ENCODE measurements around the gene RASSF5. TPM values are rescaled to one million over a fixed set of nuclear protein-coding genes. Genes with fewer than 3 reads are reported as not detected.

The RASSF5 gene
- total and polyA plus RNA-seq, 9 of the 15 experiments (the other 6 are each of a cell fraction or from before 2014, with no cell fraction given) = 6.1 to 41.0 (median 25.2) TPM

- TF ChIP-seq, protein P1, sequence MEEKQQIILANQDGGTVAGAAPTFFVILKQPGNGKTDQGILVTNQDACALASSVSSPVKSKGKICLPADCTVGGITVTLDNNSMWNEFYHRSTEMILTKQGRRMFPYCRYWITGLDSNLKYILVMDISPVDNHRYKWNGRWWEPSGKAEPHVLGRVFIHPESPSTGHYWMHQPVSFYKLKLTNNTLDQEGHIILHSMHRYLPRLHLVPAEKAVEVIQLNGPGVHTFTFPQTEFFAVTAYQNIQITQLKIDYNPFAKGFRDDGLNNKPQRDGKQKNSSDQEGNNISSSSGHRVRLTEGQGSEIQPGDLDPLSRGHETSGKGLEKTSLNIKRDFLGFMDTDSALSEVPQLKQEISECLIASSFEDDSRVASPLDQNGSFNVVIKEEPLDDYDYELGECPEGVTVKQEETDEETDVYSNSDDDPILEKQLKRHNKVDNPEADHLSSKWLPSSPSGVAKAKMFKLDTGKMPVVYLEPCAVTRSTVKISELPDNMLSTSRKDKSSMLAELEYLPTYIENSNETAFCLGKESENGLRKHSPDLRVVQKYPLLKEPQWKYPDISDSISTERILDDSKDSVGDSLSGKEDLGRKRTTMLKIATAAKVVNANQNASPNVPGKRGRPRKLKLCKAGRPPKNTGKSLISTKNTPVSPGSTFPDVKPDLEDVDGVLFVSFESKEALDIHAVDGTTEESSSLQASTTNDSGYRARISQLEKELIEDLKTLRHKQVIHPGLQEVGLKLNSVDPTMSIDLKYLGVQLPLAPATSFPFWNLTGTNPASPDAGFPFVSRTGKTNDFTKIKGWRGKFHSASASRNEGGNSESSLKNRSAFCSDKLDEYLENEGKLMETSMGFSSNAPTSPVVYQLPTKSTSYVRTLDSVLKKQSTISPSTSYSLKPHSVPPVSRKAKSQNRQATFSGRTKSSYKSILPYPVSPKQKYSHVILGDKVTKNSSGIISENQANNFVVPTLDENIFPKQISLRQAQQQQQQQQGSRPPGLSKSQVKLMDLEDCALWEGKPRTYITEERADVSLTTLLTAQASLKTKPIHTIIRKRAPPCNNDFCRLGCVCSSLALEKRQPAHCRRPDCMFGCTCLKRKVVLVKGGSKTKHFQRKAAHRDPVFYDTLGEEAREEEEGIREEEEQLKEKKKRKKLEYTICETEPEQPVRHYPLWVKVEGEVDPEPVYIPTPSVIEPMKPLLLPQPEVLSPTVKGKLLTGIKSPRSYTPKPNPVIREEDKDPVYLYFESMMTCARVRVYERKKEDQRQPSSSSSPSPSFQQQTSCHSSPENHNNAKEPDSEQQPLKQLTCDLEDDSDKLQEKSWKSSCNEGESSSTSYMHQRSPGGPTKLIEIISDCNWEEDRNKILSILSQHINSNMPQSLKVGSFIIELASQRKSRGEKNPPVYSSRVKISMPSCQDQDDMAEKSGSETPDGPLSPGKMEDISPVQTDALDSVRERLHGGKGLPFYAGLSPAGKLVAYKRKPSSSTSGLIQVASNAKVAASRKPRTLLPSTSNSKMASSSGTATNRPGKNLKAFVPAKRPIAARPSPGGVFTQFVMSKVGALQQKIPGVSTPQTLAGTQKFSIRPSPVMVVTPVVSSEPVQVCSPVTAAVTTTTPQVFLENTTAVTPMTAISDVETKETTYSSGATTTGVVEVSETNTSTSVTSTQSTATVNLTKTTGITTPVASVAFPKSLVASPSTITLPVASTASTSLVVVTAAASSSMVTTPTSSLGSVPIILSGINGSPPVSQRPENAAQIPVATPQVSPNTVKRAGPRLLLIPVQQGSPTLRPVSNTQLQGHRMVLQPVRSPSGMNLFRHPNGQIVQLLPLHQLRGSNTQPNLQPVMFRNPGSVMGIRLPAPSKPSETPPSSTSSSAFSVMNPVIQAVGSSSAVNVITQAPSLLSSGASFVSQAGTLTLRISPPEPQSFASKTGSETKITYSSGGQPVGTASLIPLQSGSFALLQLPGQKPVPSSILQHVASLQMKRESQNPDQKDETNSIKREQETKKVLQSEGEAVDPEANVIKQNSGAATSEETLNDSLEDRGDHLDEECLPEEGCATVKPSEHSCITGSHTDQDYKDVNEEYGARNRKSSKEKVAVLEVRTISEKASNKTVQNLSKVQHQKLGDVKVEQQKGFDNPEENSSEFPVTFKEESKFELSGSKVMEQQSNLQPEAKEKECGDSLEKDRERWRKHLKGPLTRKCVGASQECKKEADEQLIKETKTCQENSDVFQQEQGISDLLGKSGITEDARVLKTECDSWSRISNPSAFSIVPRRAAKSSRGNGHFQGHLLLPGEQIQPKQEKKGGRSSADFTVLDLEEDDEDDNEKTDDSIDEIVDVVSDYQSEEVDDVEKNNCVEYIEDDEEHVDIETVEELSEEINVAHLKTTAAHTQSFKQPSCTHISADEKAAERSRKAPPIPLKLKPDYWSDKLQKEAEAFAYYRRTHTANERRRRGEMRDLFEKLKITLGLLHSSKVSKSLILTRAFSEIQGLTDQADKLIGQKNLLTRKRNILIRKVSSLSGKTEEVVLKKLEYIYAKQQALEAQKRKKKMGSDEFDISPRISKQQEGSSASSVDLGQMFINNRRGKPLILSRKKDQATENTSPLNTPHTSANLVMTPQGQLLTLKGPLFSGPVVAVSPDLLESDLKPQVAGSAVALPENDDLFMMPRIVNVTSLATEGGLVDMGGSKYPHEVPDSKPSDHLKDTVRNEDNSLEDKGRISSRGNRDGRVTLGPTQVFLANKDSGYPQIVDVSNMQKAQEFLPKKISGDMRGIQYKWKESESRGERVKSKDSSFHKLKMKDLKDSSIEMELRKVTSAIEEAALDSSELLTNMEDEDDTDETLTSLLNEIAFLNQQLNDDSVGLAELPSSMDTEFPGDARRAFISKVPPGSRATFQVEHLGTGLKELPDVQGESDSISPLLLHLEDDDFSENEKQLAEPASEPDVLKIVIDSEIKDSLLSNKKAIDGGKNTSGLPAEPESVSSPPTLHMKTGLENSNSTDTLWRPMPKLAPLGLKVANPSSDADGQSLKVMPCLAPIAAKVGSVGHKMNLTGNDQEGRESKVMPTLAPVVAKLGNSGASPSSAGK (IDR thresholded peaks at IDR 0.05) = 0 out of 2 replicates have a peak, but pooled peaks have one; percentile 10
- TF ChIP-seq ELK1 (CRISPR knock-in tag; IDR thresholded peaks at IDR 0.05) (no peak), ARNT (IDR thresholded peaks at IDR 0.05) (peak; percentile 64 to 74; a peak in 2 of 4 replicates), TAF7 (tag; IDR thresholded peaks at IDR 0.05) (peak; percentile 97), ATF7 (IDR thresholded peaks at IDR 0.05) (peak; percentile 90), GABPA (tag; conservative IDR thresholded peaks at IDR 0.05; ENCODE audit: low read depth) (peak; percentile 91), MCM2 (IDR thresholded peaks at IDR 0.05; ENCODE audit: low read depth) (no peak), HMGN3 (IDR thresholded peaks at IDR 0.05; ENCODE audit: borderline replicate concordance, extremely low read depth, insufficient read length, low read depth, low read length) (peak; percentile 98), NFIX (CRISPR knock-in tag; IDR thresholded peaks at IDR 0.05; ENCODE audit: low read depth) (0 out of 2 replicates have a peak, but pooled peaks have one; percentile 10), NFRKB (IDR thresholded peaks at IDR 0.05; ENCODE audit: low read depth) (peak; percentile 98), KHSRP (IDR thresholded peaks at IDR 0.05) (no peak), ZFP1 (CRISPR knock-in tag; IDR thresholded peaks at IDR 0.05) (no peak), PTTG1 (tag; IDR thresholded peaks at IDR 0.05; ENCODE audit: low read depth) (no peak), NRF1 (conservative IDR thresholded peaks at IDR 0.05 in 1 of 2, IDR thresholded peaks at IDR 0.05 in 1 of 2) (peak; percentile 98), BHLHE40 (IDR thresholded peaks at IDR 0.05; ENCODE audit: low read length) (peak; percentile 68)
Observed at GRCh38 chr1:206612129-206612876, 105.0 kb downstream of the RASSF5 start, which contains the start of gene EIF2D (continued).

Data from K562 (cell line).